ENCODE measurements around the gene CTNNA3.

CTNNA3 gene

DNA sequence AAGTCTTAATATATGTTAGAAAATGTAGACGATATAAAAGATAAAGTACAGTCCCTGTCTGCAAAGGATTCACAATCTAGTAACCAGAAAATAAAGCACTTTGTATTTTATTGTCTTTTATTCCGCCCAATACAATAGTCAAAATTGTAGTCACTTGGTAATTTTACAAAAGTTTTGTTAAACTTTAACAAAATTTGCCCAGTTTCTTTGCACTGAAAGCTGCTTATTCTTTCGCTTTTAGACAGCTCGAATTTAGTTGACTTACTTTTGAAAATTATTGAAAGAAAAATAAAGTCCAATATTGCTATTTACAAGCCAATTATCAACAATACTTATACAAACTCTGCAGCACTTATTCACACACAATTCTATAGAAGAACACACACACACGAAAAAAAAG is 1305.1 kb downstream of the CTNNA3 start:
- H3K27ac ChIP-seq (ENCODE audit: extremely low read depth, low read depth, low read length), result no peak overlapping the region
- TF ChIP-seq ZFP37 (tag by site-specific recombination; IDR thresholded peaks at IDR 0.05), result no peak
- TF ChIP-seq ZNF391 (tag by site-specific recombination; IDR thresholded peaks at IDR 0.05; ENCODE audit: borderline replicate concordance, low read depth), result no peak
- TF ChIP-seq ZXDB (tag by site-specific recombination; IDR thresholded peaks at IDR 0.05), result no peak
- TF ChIP-seq ZNF16 (tag by site-specific recombination; IDR thresholded peaks at IDR 0.05; ENCODE audit: low read depth), result no peak
- POLR2A ChIA-PET, result no interaction called here
- no peaks in the 10 kb centered on the region for H3K4me1 ChIP-seq (ENCODE audit: control insufficient read depth, insufficient read depth, low read length)
- H3K9me3 ChIP-seq (ENCODE audit: control insufficient read depth, insufficient read depth, low read depth, low read length), result no peaks in the 10 kb centered on the region
- H3K4me3 ChIP-seq (ENCODE audit: low read depth, low read length), result no peak overlapping the region
- CTCF ChIA-PET, result no interaction called here
- H3K36me3 ChIP-seq (ENCODE audit: control insufficient read depth in 2 of 2, insufficient read depth in 1 of 2, low read length in 2 of 2), result no peaks in the 10 kb centered on the region

DNA sequence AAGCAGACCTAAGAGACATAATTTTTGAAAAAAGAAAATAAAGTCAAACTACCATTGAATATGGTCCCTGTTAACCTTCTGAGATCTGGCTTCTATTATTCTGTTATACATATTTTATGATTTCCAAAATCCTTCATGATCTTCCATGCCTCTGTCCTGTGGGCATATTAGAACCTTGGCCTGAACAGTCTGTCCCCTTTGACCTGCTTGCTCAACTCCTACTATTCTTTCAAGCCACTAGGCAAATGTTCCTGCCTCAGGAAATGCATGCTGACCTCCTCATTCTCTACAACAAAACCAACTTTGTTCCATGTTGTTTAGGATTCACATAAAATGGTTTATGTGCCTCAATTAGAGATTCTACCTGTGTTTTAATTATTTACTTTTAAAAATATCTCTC is 1315.0 kb downstream of the CTNNA3 start:
- Histone ChIP-seq H3K4me1 (ENCODE audit: control insufficient read depth, insufficient read depth, low read length) (no peaks in the 10 kb centered on the region), H3K27ac (ENCODE audit: extremely low read depth, low read depth, low read length) (no peak overlapping the region), H3K9me3 (ENCODE audit: control insufficient read depth, insufficient read depth, low read depth, low read length) (no peaks in the 10 kb centered on the region), H3K36me3 (ENCODE audit: control insufficient read depth in 2 of 2, insufficient read depth in 1 of 2, low read length in 2 of 2) (no peaks in the 10 kb centered on the region), H3K4me3 (ENCODE audit: low read depth, low read length) (no peak overlapping the region)
- ChIA-PET POLR2A (no interaction called here), CTCF (no interaction called here)
- TF ChIP-seq, protein P1, sequence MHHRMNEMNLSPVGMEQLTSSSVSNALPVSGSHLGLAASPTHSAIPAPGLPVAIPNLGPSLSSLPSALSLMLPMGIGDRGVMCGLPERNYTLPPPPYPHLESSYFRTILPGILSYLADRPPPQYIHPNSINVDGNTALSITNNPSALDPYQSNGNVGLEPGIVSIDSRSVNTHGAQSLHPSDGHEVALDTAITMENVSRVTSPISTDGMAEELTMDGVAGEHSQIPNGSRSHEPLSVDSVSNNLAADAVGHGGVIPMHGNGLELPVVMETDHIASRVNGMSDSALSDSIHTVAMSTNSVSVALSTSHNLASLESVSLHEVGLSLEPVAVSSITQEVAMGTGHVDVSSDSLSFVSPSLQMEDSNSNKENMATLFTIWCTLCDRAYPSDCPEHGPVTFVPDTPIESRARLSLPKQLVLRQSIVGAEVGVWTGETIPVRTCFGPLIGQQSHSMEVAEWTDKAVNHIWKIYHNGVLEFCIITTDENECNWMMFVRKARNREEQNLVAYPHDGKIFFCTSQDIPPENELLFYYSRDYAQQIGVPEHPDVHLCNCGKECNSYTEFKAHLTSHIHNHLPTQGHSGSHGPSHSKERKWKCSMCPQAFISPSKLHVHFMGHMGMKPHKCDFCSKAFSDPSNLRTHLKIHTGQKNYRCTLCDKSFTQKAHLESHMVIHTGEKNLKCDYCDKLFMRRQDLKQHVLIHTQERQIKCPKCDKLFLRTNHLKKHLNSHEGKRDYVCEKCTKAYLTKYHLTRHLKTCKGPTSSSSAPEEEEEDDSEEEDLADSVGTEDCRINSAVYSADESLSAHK (tag by site-specific recombination; IDR thresholded peaks at IDR 0.05), result no peak
- TF ChIP-seq ZNF155 (tag by site-specific recombination; IDR thresholded peaks at IDR 0.05) (no peak), ZNF169 (tag by site-specific recombination; IDR thresholded peaks at IDR 0.05) (no peak), ZSCAN23 (tag by site-specific recombination; IDR thresholded peaks at IDR 0.05) (no peak), MZF1 (tag by site-specific recombination; IDR thresholded peaks at IDR 0.05; ENCODE audit: borderline replicate concordance) (no peak), ZNF148 (tag by site-specific recombination; IDR thresholded peaks at IDR 0.05; ENCODE audit: borderline replicate concordance) (no peak), AEBP2 (tag by site-specific recombination; IDR thresholded peaks at IDR 0.05; ENCODE audit: borderline replicate concordance) (no peak), PRDM6 (tag by site-specific recombination; IDR thresholded peaks at IDR 0.05) (no peak)

DNA sequence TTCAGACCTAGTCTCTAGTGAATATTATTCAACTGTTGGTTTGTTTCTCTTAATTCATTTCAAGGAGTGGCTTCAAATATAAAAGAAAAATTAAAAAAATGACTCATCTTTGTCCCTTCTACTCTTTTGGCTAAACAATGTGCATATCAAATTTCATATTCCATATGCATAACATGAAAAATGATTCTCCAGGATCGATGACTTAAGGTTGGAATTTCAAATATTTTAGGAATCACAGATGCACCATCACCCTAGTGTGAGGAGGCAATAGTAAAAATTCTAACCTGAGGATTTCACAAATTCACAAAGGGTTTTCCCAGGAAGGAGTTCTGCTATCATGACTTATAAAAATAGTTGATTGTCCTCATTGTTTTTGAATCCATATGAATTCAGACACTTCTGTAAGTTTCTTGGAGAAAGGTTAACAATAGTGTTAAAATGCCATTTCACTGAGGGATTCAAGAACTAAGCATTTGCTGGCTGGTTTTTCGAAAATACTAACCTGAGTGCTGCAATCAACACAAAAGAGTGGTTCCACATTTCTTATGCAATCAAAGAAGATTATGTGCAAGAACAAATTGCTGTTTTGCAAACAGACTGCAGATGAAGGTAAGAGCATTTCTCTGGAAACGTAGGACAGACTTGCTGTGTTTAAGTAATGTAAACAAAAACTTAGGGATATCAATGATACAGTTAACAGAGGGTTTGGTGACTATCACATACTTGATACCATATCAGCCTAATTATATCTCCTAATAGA is 1317.7 kb downstream of the CTNNA3 start:
- H3K27ac ChIP-seq (ENCODE audit: extremely low read depth, low read depth, low read length), result no peak overlapping the region
- H3K9me3 ChIP-seq (ENCODE audit: control insufficient read depth, insufficient read depth, low read depth, low read length), result no peaks in the 10 kb centered on the region
- ChIA-PET POLR2A (no interaction called here), CTCF (no interaction called here)
- H3K4me3 ChIP-seq (ENCODE audit: low read depth, low read length), result no peak overlapping the region
- no peaks in the 10 kb centered on the region for H3K4me1 ChIP-seq (ENCODE audit: control insufficient read depth, insufficient read depth, low read length)
- H3K36me3 ChIP-seq (ENCODE audit: control insufficient read depth in 2 of 2, insufficient read depth in 1 of 2, low read length in 2 of 2), result no peaks in the 10 kb centered on the region
- no peak for TF ChIP-seq ZNF133 (tag by site-specific recombination; IDR thresholded peaks at IDR 0.05)
- TF ChIP-seq PRDM10 (tag by site-specific recombination; IDR thresholded peaks at IDR 0.05), result no peak
- no peak for TF ChIP-seq ZNF521 (tag by site-specific recombination; IDR thresholded peaks at IDR 0.05)
